ENCODE data around the gene TMEM270. TPM values are rescaled to one million over a fixed set of nuclear protein-coding genes. Genes with fewer than 3 reads are reported as not detected.

Gene TMEM270, protein sequence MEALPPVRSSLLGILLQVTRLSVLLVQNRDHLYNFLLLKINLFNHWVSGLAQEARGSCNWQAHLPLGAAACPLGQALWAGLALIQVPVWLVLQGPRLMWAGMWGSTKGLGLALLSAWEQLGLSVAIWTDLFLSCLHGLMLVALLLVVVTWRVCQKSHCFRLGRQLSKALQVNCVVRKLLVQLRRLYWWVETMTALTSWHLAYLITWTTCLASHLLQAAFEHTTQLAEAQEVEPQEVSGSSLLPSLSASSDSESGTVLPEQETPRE
- not detected for total RNA-seq (2021; fragmentation: NEBNext Ultra II Directional; extraction: Animal tissue kit (Norgen Biotek cat#: 25700))
- long read RNA-seq: 0 reads

DNA sequence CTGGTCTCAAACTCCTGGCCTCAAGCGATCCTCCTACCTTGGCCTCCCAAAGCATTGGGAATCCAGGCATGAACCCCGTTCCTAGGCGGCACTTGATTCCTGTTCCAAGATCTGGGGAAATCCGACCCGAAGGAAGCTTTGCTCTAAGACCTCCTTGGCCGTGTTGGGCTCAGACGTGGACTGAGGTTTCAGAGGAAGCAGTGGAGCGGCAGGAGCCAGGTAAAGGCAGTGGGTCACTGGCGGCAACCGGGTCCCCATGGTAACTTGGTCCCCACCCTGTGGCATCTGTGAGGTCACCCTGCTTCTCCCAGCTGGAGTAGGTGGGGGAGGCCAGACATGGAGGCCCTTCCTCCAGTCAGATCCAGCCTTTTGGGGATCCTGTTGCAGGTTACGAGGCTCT lies at the start of gene TMEM270:
TSS of gene TMEM270 (plus strand) at position 301 of the 400 bp plus-strand sequence. CDS start at position 337, 36 bp downstream.
- Mint-ChIP-seq H3K27ac (no peak within 1 kb of the TSS), H3K36me3 (ENCODE audit: low read depth) (no peaks in the 10 kb centered on the region), H3K27me3 (ENCODE audit: insufficient read depth) (peaks cover 6% of the 10 kb centered on the region), H3K9me3 (no peaks in the 10 kb centered on the region), H3K4me3 (no peak within 1 kb of the TSS), H3K4me1 (ENCODE audit: low read depth) (peaks cover 12% of the 10 kb centered on the region)
- TF ChIP-seq, protein P1, sequence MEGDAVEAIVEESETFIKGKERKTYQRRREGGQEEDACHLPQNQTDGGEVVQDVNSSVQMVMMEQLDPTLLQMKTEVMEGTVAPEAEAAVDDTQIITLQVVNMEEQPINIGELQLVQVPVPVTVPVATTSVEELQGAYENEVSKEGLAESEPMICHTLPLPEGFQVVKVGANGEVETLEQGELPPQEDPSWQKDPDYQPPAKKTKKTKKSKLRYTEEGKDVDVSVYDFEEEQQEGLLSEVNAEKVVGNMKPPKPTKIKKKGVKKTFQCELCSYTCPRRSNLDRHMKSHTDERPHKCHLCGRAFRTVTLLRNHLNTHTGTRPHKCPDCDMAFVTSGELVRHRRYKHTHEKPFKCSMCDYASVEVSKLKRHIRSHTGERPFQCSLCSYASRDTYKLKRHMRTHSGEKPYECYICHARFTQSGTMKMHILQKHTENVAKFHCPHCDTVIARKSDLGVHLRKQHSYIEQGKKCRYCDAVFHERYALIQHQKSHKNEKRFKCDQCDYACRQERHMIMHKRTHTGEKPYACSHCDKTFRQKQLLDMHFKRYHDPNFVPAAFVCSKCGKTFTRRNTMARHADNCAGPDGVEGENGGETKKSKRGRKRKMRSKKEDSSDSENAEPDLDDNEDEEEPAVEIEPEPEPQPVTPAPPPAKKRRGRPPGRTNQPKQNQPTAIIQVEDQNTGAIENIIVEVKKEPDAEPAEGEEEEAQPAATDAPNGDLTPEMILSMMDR (IDR thresholded peaks at IDR 0.05): no peak
- DNase-seq: no peak

DNA sequence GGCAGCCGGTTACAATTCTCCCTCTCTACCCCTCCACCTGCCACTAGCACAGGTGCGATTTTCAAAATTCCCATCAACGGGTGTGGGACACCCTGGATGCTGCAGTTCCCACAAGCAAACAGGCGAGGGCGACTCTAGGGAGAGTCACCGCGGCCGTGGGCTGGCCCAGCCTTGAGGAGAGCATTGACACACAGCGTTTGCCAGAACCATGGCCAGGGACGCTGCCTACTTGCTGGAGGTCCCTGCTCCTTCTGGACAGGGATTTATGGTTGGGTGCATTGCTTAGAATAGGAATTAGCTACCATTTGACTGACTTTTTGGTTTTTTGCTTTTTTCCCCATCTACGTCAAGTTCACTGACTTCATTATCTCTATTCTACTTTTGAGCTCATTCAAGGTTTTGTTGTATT lies 49.2 kb upstream of the TMEM270 start:
- H3K27me3 Mint-ChIP-seq (ENCODE audit: insufficient read depth): peaks cover 2% of the 10 kb centered on the region
- peak; percentile 54 for DNase-seq
- TF ChIP-seq, protein P1 (IDR thresholded peaks at IDR 0.05): peak; percentile 90
- no peaks in the 10 kb centered on the region for H3K9me3 Mint-ChIP-seq
- peaks cover 4% of the 10 kb centered on the region; the same call in 1 of the 2 replicates for H3K36me3 Mint-ChIP-seq (ENCODE audit: low read depth)
- H3K27ac Mint-ChIP-seq: no peak overlapping the region
- H3K4me1 Mint-ChIP-seq (ENCODE audit: low read depth): peaks cover 18% of the 10 kb centered on the region
- no peak overlapping the region for H3K4me3 Mint-ChIP-seq

DNA sequence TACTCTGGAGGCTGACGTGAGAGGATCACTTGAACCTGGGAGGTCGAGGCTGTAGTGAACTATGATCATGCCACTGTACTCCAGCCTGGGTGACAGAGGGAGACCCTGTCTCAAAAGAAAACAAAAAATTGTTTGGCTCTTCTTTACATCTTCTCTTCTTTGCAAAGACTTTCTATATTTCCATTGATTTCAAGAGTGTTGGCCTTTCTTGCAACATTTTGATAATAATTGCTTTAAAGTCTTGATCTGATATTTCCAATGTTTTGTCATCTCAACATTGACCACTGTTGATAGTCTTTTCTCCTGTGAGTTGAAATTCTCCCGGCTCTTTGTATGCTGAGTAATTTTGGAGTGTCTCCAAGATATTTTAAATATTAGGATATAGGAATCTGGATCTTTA lies 48.0 kb upstream of the TMEM270 start:
- no peak overlapping the region for H3K27ac Mint-ChIP-seq
- no peaks in the 10 kb centered on the region for H3K9me3 Mint-ChIP-seq
- peaks cover 2% of the 10 kb centered on the region for H3K27me3 Mint-ChIP-seq (ENCODE audit: insufficient read depth)
- H3K36me3 Mint-ChIP-seq (ENCODE audit: low read depth): peaks cover 4% of the 10 kb centered on the region; the same call in 1 of the 2 replicates
- TF ChIP-seq, protein P1 (IDR thresholded peaks at IDR 0.05): no peak
- H3K4me3 Mint-ChIP-seq: no peak overlapping the region
- DNase-seq: no peak
- peaks cover 18% of the 10 kb centered on the region for H3K4me1 Mint-ChIP-seq (ENCODE audit: low read depth)

DNA sequence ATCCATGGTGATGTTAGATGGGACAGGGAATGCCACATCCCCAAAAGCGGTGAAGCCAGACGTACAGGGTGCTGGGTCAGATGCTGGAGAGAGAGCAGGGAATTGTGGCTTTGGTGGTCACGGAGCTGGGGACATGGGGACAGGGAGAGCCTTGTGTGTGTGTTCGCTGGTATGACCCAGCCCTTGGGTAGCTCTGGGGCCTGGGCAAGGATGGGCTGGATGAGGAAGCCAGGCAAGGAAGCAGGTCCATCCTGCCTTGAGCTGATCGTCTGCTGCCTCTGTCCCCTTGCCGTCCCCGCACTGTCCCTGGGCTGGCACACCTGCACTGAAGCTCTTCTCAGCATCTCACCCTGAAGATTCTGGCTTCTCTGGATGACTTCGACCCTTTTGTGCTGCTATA lies 45.5 kb upstream of the TMEM270 start:
- H3K4me3 Mint-ChIP-seq: no peak overlapping the region
- H3K9me3 Mint-ChIP-seq: no peaks in the 10 kb centered on the region
- peaks cover 4% of the 10 kb centered on the region; the same call in 1 of the 2 replicates for H3K36me3 Mint-ChIP-seq (ENCODE audit: low read depth)
- H3K4me1 Mint-ChIP-seq (ENCODE audit: low read depth): peaks cover 14% of the 10 kb centered on the region
- TF ChIP-seq, protein P1 (IDR thresholded peaks at IDR 0.05): no peak
- H3K27me3 Mint-ChIP-seq (ENCODE audit: insufficient read depth): peaks cover 2% of the 10 kb centered on the region
- H3K27ac Mint-ChIP-seq: no peak overlapping the region
- no peak for DNase-seq

DNA sequence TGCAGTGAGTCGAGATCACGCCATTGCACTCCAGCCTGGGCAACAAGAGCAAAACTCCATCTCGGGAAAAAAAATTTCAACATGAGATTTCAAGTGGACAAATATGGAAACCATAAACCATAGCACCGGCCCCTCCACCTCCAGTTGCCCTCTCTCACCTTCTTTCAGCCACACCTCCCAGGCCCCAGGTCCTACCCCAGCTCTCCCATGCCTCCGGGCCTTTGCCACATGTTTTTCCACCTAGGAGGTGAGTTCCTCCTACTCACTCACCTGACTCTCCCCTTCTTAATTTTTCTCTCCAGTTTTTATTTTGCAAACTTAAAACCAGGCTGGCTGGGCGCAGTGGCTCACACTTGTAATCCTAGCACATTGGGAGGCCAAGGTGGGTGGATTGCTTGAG lies 43.8 kb upstream of the TMEM270 start:
- peaks cover 4% of the 10 kb centered on the region; the same call in 1 of the 2 replicates for H3K36me3 Mint-ChIP-seq (ENCODE audit: low read depth)
- H3K9me3 Mint-ChIP-seq: no peaks in the 10 kb centered on the region
- TF ChIP-seq, protein P1 (IDR thresholded peaks at IDR 0.05): no peak
- H3K27ac Mint-ChIP-seq: no peak overlapping the region
- H3K4me1 Mint-ChIP-seq (ENCODE audit: low read depth): peaks cover 15% of the 10 kb centered on the region
- no peaks in the 10 kb centered on the region; the same call in 1 of the 2 replicates for H3K27me3 Mint-ChIP-seq (ENCODE audit: insufficient read depth)
- H3K4me3 Mint-ChIP-seq: no peak overlapping the region
- no peak for DNase-seq
